ENCODE data around the gene TRIM54.
A peak's percentile ranks its signal among the peaks of the same experiment; 100 is the strongest.

GRCh38 chr2:27314709-27315108 is 32.5 kb downstream of the TRIM54 start:
- peak in 1 of 2 donors; percentile 11 for TF ChIP-seq POLR2A (IDR thresholded peaks at IDR 0.05)
- TF ChIP-seq CTCF (IDR thresholded peaks at IDR 0.05 in 4 of 5, conservative IDR thresholded peaks at IDR 0.05 in 1 of 5), result no peak
